ENCODE results near the gene RHBG. TPM values are rescaled to one million over a fixed set of nuclear protein-coding genes. Genes with fewer than 3 reads are reported as not detected.

The RHBG gene
- total and polyA plus RNA-seq, 2 experiments from 2014 or later = 1.2 to 1.6 TPM

- TF ChIP-seq ZNF462 (CRISPR knock-in tag; IDR thresholded peaks at IDR 0.05) (no peak), ZNF331 (CRISPR knock-in tag; IDR thresholded peaks at IDR 0.05; ENCODE audit: low read depth) (no peak)
Measured at GRCh38 chr1:156371553-156372264, 2.7 kb downstream of the RHBG start (continued).

DNA sequence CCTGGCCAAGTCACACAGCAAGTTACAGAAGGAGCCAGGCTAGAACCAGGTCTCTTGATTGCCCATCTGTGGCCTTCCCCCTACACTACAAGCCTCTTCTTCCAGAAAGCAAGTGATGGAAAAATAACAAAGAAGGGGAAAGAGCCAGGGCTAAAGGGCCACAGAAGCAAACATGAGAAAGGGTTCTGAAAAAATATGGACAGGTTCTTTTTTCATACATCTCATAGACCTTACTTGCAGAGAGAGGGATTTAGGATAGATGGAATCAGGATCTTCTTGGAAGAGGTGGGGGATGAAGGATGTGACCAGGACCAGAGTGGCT, 3.2 kb downstream of the RHBG start:
- no peak for ATAC-seq
- Mint-ChIP-seq H3K9me3 (no peaks in the 10 kb centered on the region), H3K36me3 (ENCODE audit: low read depth) (no peaks in the 10 kb centered on the region)
- TF ChIP-seq POLR2AphosphoS5 (IDR thresholded peaks at IDR 0.05; ENCODE audit: low read depth) (no peak), EZH2phosphoT487 (IDR thresholded peaks at IDR 0.05; ENCODE audit: unreplicated experiment) (no peak), NANOG (IDR thresholded peaks at IDR 0.05; ENCODE audit: borderline replicate concordance) (no peak), STAT1 (IDR thresholded peaks at IDR 0.05; ENCODE audit: unreplicated experiment) (no peak), ZNF462 (CRISPR knock-in tag; IDR thresholded peaks at IDR 0.05) (no peak)

More for the DNA sequence above, 3.2 kb downstream of the RHBG start:
- H3K79me2 ChIP-seq (replicated peaks; ENCODE audit: insufficient read depth) = no peaks in the 10 kb centered on the region
- peaks cover 12% of the 10 kb centered on the region for H3K27me3 ChIP-seq (ENCODE audit: insufficient read depth)
- H3K4me1 ChIP-seq (ENCODE audit: insufficient read depth) = 0 out of 2 replicates have a peak, but pooled peaks cover 3% of the 10 kb centered on the region
- H3K4me2 ChIP-seq = no peak overlapping the region
- no peak overlapping the region for H3K27ac ChIP-seq (ENCODE audit: low read depth)
- Mint-ChIP-seq H3K27ac (no peak overlapping the region), H3K27me3 (ENCODE audit: insufficient read depth, low read depth, poor library complexity) (peaks cover 11% of the 10 kb centered on the region), H3K4me3 (no peak overlapping the region), H3K4me1 (peaks cover 19% of the 10 kb centered on the region)
- no peaks in the 10 kb centered on the region for H3K36me3 ChIP-seq (ENCODE audit: insufficient read depth)
- no peak overlapping the region for H3K4me3 ChIP-seq
- H3K9me2 ChIP-seq (ENCODE audit: insufficient read depth) = no peaks in the 10 kb centered on the region
- no peak overlapping the region for H2AFZ ChIP-seq
- peaks cover 18% of the 10 kb centered on the region for H3F3A ChIP-seq (replicated peaks; ENCODE audit: low read depth)
- no peak for DNase-seq (ENCODE audit: low spot score)
- no peaks in the 10 kb centered on the region for H4K20me1 ChIP-seq (replicated peaks; ENCODE audit: insufficient read depth)

Measured in GM23338 (cell line).